ENCODE measurements around the gene HSPA2. TPM values are rescaled to one million over a fixed set of nuclear protein-coding genes. Genes with fewer than 3 reads are reported as not detected.
"Not testable (repeated sequence)": the region's sequence is repeated elsewhere in the genome, so short reads cannot be mapped to it uniquely, and the experiment has no call there.

The HSPA2 gene
- total RNA-seq, 4 donors from 2014 or later = 4.7 to 23.4 (median 17.5) TPM

- ATAC-seq (ENCODE audit: low FRiP score) = no peak
- no peak for DNase-seq (ENCODE audit: low spot score)
- no peak for TF ChIP-seq CTCF (IDR thresholded peaks at IDR 0.05)
These were observed 25.5 kb upstream of the HSPA2 start for GRCh38 chr14:64515053-64515452.

GRCh38 chr14:64516969-64517368 lies 23.6 kb upstream of the HSPA2 start:
- ATAC-seq (ENCODE audit: low FRiP score) (no peak), DNase-seq (ENCODE audit: low spot score) (no peak)
- TF ChIP-seq CTCF (IDR thresholded peaks at IDR 0.05) = no peak

GRCh38 chr14:64517667-64518066 lies 22.9 kb upstream of the HSPA2 start:
- ATAC-seq (ENCODE audit: low FRiP score); DNase-seq (ENCODE audit: low spot score): not testable (repeated sequence)

GRCh38 chr14:64518229-64518628 lies 22.3 kb upstream of the HSPA2 start:
- ATAC-seq (ENCODE audit: low FRiP score) = no peak

GRCh38 chr14:64520699-64521098 lies 19.8 kb upstream of the HSPA2 start:
- TF ChIP-seq CTCF (IDR thresholded peaks at IDR 0.05) = no peak
- no peak for DNase-seq (ENCODE audit: low spot score)
- ATAC-seq (ENCODE audit: low FRiP score) = no peak

More at GRCh38 chr14:64518229-64518628, 22.3 kb upstream of the HSPA2 start:
- DNase-seq (ENCODE audit: low spot score) = no peak
- TF ChIP-seq CTCF (IDR thresholded peaks at IDR 0.05) = no peak

- no peak for ATAC-seq (ENCODE audit: low FRiP score)
- no peak for TF ChIP-seq CTCF (IDR thresholded peaks at IDR 0.05)
- DNase-seq (ENCODE audit: low spot score) = no peak
These were observed 17.8 kb upstream of the HSPA2 start for GRCh38 chr14:64522591-64523355.

- DNase-seq (ENCODE audit: low spot score) = no peak
- ATAC-seq (ENCODE audit: low FRiP score) = no peak
- TF ChIP-seq CTCF (IDR thresholded peaks at IDR 0.05) = no peak
These were observed 15.2 kb upstream of the HSPA2 start for GRCh38 chr14:64525354-64525753.
